ENCODE results near the gene RPP25. TPM values are rescaled to one million over a fixed set of nuclear protein-coding genes. Genes with fewer than 3 reads are reported as not detected.

RPP25 gene
- total RNA-seq, 5 donors from 2014 or later (not counting 1 experiment from before 2014, with no cell fraction given): 0.79 to 4.2 (median 2.8) TPM

DNA sequence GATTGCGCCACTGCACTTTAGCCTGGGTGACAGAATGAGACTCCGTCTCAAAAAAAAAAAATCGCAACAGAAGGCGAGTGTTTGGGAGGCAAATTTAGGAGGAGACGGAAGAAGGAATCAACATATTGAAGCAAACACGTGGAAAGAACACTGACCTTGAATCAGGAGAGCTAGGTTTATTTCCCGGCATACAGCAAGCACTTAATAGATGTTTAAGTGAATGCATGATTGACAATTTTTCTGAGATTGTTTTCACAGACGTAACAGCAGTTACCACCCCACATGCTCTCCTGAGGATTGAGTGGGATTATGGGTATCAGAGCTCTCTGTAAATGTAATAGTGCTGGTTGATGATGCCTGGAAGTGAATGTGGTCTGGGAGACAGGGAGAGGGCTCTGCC, 5.6 kb upstream of the RPP25 start:
- Histone ChIP-seq H3K27me3 (replicated peaks in 1 of 2; ENCODE audit: control insufficient read depth in 2 of 2, extremely low read depth in 1 of 2, insufficient read depth in 2 of 2, low read length in 1 of 2) (peaks cover 0 to 33% of the 10 kb centered on the region in 2 experiments), H3K4me1 (ENCODE audit: control insufficient read depth in 1 of 2, extremely low read depth in 1 of 2, insufficient read depth in 2 of 2, low read length in 2 of 2) (peaks cover 0 to 22% of the 10 kb centered on the region in 2 experiments), H3K27ac (ENCODE audit: low read length) (no peak overlapping the region), H3K36me3 (ENCODE audit: control insufficient read depth in 2 of 2, extremely low read depth in 1 of 2, insufficient read depth in 1 of 2, low read length in 1 of 2) (no peaks in the 10 kb centered on the region), H3K4me3 (ENCODE audit: control insufficient read depth in 1 of 2, extremely low read depth in 1 of 2, low read length in 1 of 2) (no peak overlapping the region), H3K9me3 (no peaks in the 10 kb centered on the region)
- peaks cover 12 to 27% of the 10 kb centered on the region in 2 donors for H3K27me3 Mint-ChIP-seq
- 93% methylated on average over 6 of the region's 8 CpGs for WGBS (ENCODE audit: insufficient coverage)
- peaks cover 19 to 26% (median 23%) of the 10 kb centered on the region in 3 donors for H3K4me1 Mint-ChIP-seq
- ChIA-PET CTCF (interaction anchor here in 1 of 2 donors (0.7 kb wide), 1 partner anchor 164 kb away, joined by 4 read pairs; no protein-coding TSS in a partner anchor), POLR2A (no interaction called here)
- ATAC-seq (replicated peaks in 1 of 4) (no peak), DNase-seq (no peak)
- H3K27ac Mint-ChIP-seq: no peak overlapping the region
- no peaks in the 10 kb centered on the region for H3K36me3 Mint-ChIP-seq
- H3K9me3 Mint-ChIP-seq: no peaks in the 10 kb centered on the region
- no peak overlapping the region for H3K4me3 Mint-ChIP-seq

DNA sequence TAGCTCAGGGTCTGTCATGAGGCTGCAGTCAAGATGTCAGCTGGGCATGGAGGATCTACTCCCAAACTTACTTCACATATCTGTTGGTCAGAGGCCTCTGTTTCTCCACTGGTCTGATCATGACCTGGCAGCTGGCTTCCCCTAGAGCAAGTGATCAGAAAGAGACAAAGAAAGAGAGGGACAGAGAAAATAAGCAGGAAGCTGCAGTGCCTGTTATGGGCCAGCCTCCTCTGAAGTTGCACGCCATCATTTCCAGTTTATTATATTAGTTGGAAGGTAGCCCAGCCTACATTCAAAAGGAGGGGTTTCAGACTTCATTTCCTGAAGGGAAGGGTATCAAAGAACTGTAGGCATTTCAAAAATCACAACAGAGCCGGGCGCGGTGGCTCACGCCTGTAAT, 5.0 kb upstream of the RPP25 start:
- H3K9me3 ChIP-seq: no peaks in the 10 kb centered on the region
- Mint-ChIP-seq H3K36me3 (no peaks in the 10 kb centered on the region), H3K4me1 (peaks cover 19 to 27% (median 23%) of the 10 kb centered on the region in 3 donors), H3K27me3 (peaks cover 12 to 29% of the 10 kb centered on the region in 2 donors), H3K9me3 (no peaks in the 10 kb centered on the region), H3K4me3 (no peak overlapping the region), H3K27ac (no peak overlapping the region)
- H3K4me1 ChIP-seq (ENCODE audit: control insufficient read depth in 1 of 2, extremely low read depth in 1 of 2, insufficient read depth in 2 of 2, low read length in 2 of 2): peaks cover 0 to 27% of the 10 kb centered on the region in 2 experiments
- DNase-seq (no peak), ATAC-seq (replicated peaks in 1 of 4) (no peak)
- no peak overlapping the region for H3K27ac ChIP-seq (ENCODE audit: low read length)
- H3K27me3 ChIP-seq (replicated peaks in 1 of 2; ENCODE audit: control insufficient read depth in 2 of 2, extremely low read depth in 1 of 2, insufficient read depth in 2 of 2, low read length in 1 of 2): peaks cover 0 to 39% of the 10 kb centered on the region in 2 experiments
- ChIA-PET CTCF (interaction anchor here (0.5 to 0.7 kb wide), 2 partner anchors 11 to 163 kb away, joined by 4 read pairs; no protein-coding TSS in a partner anchor), POLR2A (no interaction called here)
- H3K36me3 ChIP-seq (ENCODE audit: control insufficient read depth in 2 of 2, extremely low read depth in 1 of 2, insufficient read depth in 1 of 2, low read length in 1 of 2): no peaks in the 10 kb centered on the region
- 91% methylated on average over 4 of the region's 5 CpGs for WGBS (ENCODE audit: insufficient coverage)
- H3K4me3 ChIP-seq (ENCODE audit: control insufficient read depth in 1 of 2, extremely low read depth in 1 of 2, low read length in 1 of 2): no peak overlapping the region

DNA sequence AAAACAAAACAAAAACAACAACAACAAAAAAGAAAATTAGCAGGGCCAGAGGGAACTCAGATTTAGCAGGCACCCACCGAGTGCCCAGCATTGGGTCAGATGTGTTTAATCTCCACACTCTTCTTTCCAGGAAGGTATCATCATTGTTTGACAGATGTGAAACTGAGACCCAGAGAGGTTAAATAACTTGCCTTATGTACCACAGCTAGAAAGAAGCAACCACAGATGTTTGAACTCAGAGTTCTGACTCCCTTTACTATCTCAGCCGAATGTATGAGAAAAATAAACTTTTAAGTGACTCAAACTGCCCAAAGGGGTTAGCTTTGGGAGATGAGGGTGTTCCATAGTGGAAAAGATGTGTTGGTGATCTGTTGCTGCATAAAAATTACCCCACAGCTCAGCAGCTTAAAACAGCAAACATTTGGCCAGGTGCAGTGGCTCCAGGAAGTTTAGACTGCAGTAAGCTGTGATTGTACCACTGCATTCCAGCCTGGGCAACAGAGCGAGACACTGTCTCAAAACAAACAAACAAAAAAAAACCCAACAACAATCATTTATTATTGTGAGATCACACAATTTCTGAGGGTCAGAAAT, 4.5 kb upstream of the RPP25 start:
- ATAC-seq (replicated peaks in 1 of 4) (no peak), DNase-seq (no peak)
- H3K4me3 ChIP-seq (ENCODE audit: control insufficient read depth in 1 of 2, extremely low read depth in 1 of 2, low read length in 1 of 2): no peak overlapping the region
- CTCF ChIA-PET: interaction anchor here in 1 of 2 donors (0.5 to 1.6 kb wide), 3 partner anchors 10 kb away, joined by 3 to 8 read pairs (median 4); no protein-coding TSS in a partner anchor
- Mint-ChIP-seq H3K9me3 (no peaks in the 10 kb centered on the region), H3K27me3 (peaks cover 12 to 29% of the 10 kb centered on the region in 2 donors), H3K36me3 (no peaks in the 10 kb centered on the region), H3K4me1 (peaks cover 19 to 27% (median 23%) of the 10 kb centered on the region in 3 donors), H3K4me3 (no peak overlapping the region), H3K27ac (no peak overlapping the region)
- H3K9me3 ChIP-seq: no peaks in the 10 kb centered on the region
- POLR2A ChIA-PET: no interaction called here
- no peaks in the 10 kb centered on the region for H3K36me3 ChIP-seq (ENCODE audit: control insufficient read depth in 2 of 2, extremely low read depth in 1 of 2, insufficient read depth in 1 of 2, low read length in 1 of 2)
- peaks cover 0 to 28% of the 10 kb centered on the region in 2 experiments for H3K4me1 ChIP-seq (ENCODE audit: control insufficient read depth in 1 of 2, extremely low read depth in 1 of 2, insufficient read depth in 2 of 2, low read length in 2 of 2)
- WGBS (ENCODE audit: insufficient coverage): 40% methylated on average over 1 of the region's 3 CpGs
- peaks cover 0 to 39% of the 10 kb centered on the region in 2 experiments for H3K27me3 ChIP-seq (replicated peaks in 1 of 2; ENCODE audit: control insufficient read depth in 2 of 2, extremely low read depth in 1 of 2, insufficient read depth in 2 of 2, low read length in 1 of 2)
- no peak overlapping the region for H3K27ac ChIP-seq (ENCODE audit: low read length)

DNA sequence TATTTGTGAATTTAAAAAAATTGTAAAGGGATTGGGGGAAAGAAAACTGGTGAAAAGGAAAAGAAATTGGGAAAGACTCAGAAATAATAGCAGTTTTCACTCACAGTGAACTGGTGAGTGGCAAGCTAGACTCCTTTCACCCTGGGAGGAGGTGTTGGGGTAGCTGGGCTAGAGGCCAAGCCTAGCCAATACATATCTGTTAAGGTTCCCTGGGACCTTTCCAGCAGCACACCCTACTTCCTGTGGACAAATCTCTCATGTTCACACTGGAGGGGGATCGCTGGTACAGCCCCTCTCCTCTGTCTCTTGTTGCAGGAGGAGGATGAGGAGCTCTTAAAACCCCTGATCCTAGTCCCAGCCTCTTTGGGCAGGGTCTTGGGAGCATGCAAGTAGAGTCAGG, 3.7 kb upstream of the RPP25 start:
- H3K9me3 ChIP-seq: no peaks in the 10 kb centered on the region
- Mint-ChIP-seq H3K36me3 (no peaks in the 10 kb centered on the region), H3K4me1 (peaks cover 23 to 27% (median 26%) of the 10 kb centered on the region in 3 donors), H3K4me3 (no peak overlapping the region), H3K27ac (no peak overlapping the region), H3K9me3 (no peaks in the 10 kb centered on the region), H3K27me3 (peaks cover 12 to 29% of the 10 kb centered on the region in 2 donors)
- H3K27me3 ChIP-seq (replicated peaks in 1 of 2; ENCODE audit: control insufficient read depth in 2 of 2, extremely low read depth in 1 of 2, insufficient read depth in 2 of 2, low read length in 1 of 2): peaks cover 2 to 47% of the 10 kb centered on the region in 2 experiments
- WGBS (ENCODE audit: insufficient coverage): no CpG with 5 or more reads among the region's 1 CpG
- H3K27ac ChIP-seq (ENCODE audit: low read length): no peak overlapping the region
- DNase-seq (no peak), ATAC-seq (replicated peaks in 1 of 4) (no peak)
- peaks cover 3 to 36% of the 10 kb centered on the region in 2 experiments for H3K4me1 ChIP-seq (ENCODE audit: control insufficient read depth in 1 of 2, extremely low read depth in 1 of 2, insufficient read depth in 2 of 2, low read length in 2 of 2)
- CTCF ChIA-PET: interaction anchor here in 1 of 2 donors (0.5 to 1.6 kb wide), 2 partner anchors 10 to 11 kb away, joined by 3 to 8 read pairs; no protein-coding TSS in a partner anchor
- POLR2A ChIA-PET: interaction anchor here in 1 of 2 donors (0.6 kb wide), 1 partner anchor 25 kb away, joined by 3 read pairs; no protein-coding TSS in a partner anchor
- no peak overlapping the region for H3K4me3 ChIP-seq (ENCODE audit: control insufficient read depth in 1 of 2, extremely low read depth in 1 of 2, low read length in 1 of 2)
- no peaks in the 10 kb centered on the region for H3K36me3 ChIP-seq (ENCODE audit: control insufficient read depth in 2 of 2, extremely low read depth in 1 of 2, insufficient read depth in 1 of 2, low read length in 1 of 2)

DNA sequence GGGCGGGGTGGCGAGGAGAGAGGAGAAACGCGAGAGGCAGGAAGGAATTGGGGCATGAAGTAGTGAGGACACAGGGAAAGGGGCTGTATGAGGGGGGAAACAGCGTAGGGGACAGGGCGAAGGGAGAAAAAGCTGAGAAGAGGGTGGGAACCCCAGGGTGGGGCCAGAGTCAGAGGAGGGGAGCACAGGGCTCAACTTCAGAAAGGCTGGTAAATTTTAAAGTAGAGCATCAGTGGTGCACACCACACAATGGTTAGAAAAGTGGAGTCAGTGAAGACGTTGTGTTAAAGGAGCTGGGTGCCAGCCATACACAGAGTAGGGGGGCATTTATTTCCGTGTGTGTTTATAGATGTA, 3.0 kb upstream of the RPP25 start:
- ATAC-seq (replicated peaks in 1 of 4) (no peak), DNase-seq (no peak)
- 21% methylated on average over 5 of the region's 8 CpGs for WGBS (ENCODE audit: insufficient coverage)
- peak overlapping the region in 1 of 3 donors; percentile 69 for H3K4me3 Mint-ChIP-seq
- CTCF ChIA-PET: interaction anchor here (0.6 to 1.6 kb wide), 2 partner anchors 9 to 25 kb away, joined by 8 read pairs; no protein-coding TSS in a partner anchor
- no peak overlapping the region for H3K27ac ChIP-seq (ENCODE audit: low read length)
- peaks cover 2 to 54% of the 10 kb centered on the region in 2 experiments for H3K27me3 ChIP-seq (replicated peaks in 1 of 2; ENCODE audit: control insufficient read depth in 2 of 2, extremely low read depth in 1 of 2, insufficient read depth in 2 of 2, low read length in 1 of 2)
- no peaks in the 10 kb centered on the region for H3K36me3 ChIP-seq (ENCODE audit: control insufficient read depth in 2 of 2, extremely low read depth in 1 of 2, insufficient read depth in 1 of 2, low read length in 1 of 2)
- H3K36me3 Mint-ChIP-seq: no peaks in the 10 kb centered on the region
- peaks cover 23 to 33% (median 27%) of the 10 kb centered on the region in 3 donors for H3K4me1 Mint-ChIP-seq
- H3K27me3 Mint-ChIP-seq: peaks cover 12 to 29% of the 10 kb centered on the region in 2 donors
- H3K9me3 ChIP-seq: no peaks in the 10 kb centered on the region
- peaks cover 3 to 43% of the 10 kb centered on the region in 2 experiments for H3K4me1 ChIP-seq (ENCODE audit: control insufficient read depth in 1 of 2, extremely low read depth in 1 of 2, insufficient read depth in 2 of 2, low read length in 2 of 2)
- no peak overlapping the region for H3K27ac Mint-ChIP-seq
- POLR2A ChIA-PET: no interaction called here
- no peaks in the 10 kb centered on the region for H3K9me3 Mint-ChIP-seq
- no peak overlapping the region for H3K4me3 ChIP-seq (ENCODE audit: control insufficient read depth in 1 of 2, extremely low read depth in 1 of 2, low read length in 1 of 2)

DNA sequence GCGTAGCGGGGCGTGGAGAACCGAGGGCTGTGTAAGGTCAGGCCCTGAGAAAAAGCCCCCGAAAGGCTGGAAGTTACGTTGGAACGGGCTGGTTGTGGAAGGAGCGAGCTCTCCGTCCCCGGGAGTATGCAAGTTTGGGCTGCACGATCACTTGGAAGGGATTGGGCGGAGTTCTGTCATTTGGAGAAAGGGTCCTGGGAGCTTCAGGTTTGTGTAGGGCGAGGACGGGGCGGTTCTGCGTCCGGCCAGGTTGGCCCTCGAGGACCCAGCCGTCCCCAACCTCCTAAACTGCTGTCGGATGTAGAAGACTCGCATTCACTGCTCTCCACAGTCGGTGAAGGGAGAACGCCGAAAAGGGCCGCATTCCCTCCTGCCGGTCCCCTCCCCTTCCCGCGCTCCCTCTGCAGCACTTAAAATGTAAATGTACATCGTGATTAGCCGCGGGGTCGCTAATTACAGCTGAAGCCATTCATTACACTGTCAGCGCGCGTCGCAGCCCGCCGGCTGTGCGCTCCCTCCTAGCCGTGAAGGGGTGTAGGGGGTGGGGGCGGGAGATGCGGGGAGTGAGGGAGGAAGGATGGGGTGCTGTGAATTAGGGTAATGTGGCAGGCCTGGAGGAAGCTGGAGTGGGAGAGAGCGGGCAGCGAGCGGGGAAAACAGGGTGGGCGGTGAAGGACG, 2.5 kb upstream of the RPP25 start:
- DNase-seq (no peak), ATAC-seq (replicated peaks in 1 of 4) (no peak)
- Histone ChIP-seq H3K4me3 (ENCODE audit: control insufficient read depth in 1 of 2, extremely low read depth in 1 of 2, low read length in 1 of 2) (peak overlapping the region in 1 of 2 donors; percentile 0), H3K27ac (ENCODE audit: low read length) (no peak overlapping the region), H3K36me3 (ENCODE audit: control insufficient read depth in 2 of 2, extremely low read depth in 1 of 2, insufficient read depth in 1 of 2, low read length in 1 of 2) (no peaks in the 10 kb centered on the region), H3K27me3 (replicated peaks in 1 of 2; ENCODE audit: control insufficient read depth in 2 of 2, extremely low read depth in 1 of 2, insufficient read depth in 2 of 2, low read length in 1 of 2) (peaks cover 2 to 59% of the 10 kb centered on the region in 2 experiments), H3K9me3 (no peaks in the 10 kb centered on the region), H3K4me1 (ENCODE audit: control insufficient read depth in 1 of 2, extremely low read depth in 1 of 2, insufficient read depth in 2 of 2, low read length in 2 of 2) (peaks cover 3 to 43% of the 10 kb centered on the region in 2 experiments)
- peaks cover 23 to 33% (median 27%) of the 10 kb centered on the region in 3 donors for H3K4me1 Mint-ChIP-seq
- ChIA-PET POLR2A (interaction anchor here in 1 of 2 donors (0.7 kb wide), 1 partner anchor 687 kb away, joined by 6 read pairs; no protein-coding TSS in a partner anchor), CTCF (interaction anchor here (0.6 to 1.6 kb wide), 2 partner anchors 8 to 24 kb away, joined by 8 read pairs; no protein-coding TSS in a partner anchor)
- no peaks in the 10 kb centered on the region for H3K36me3 Mint-ChIP-seq
- H3K27me3 Mint-ChIP-seq: peaks cover 12 to 29% of the 10 kb centered on the region in 2 donors
- H3K27ac Mint-ChIP-seq: no peak overlapping the region
- 15% methylated on average over 30 of the region's 47 CpGs for WGBS (ENCODE audit: insufficient coverage)
- peak overlapping the region; percentile 44 to 69 (median 66) for H3K4me3 Mint-ChIP-seq
- H3K9me3 Mint-ChIP-seq: no peaks in the 10 kb centered on the region
